Caki2 (cell line): ENCODE measurements around the gene MUTYH. TPM values are rescaled to one million over a fixed set of nuclear protein-coding genes. Genes with fewer than 3 reads are reported as not detected.

ENCODE experiments used
- DNase-seq: peaks from one replicate; pipeline ENCODE4 v3.0.0-alpha.2; 2015; ENCODE audit warnings: low read depth
- in situ Hi-C: cut with HindIII; loops from 2 replicates; pipeline ENCODE4 v1.10.0; 2016; ENCODE audit warnings: low sequenced_read_pairs, low pct_unique_long_range_greater_than_20kb, mixed read lengths
- total RNA-seq: library from RNA; depleted of rRNA; stranded (reverse); fragments of >200 nt; shearing (Covaris generic); gene quantifications from 2 replicates; pipeline ENCODE4 v1.2.3, GENCODE V29; 2014; ENCODE audit warnings: low replicate concordance

The MUTYH gene
- total RNA-seq, 1 experiment from 2014 or later = 24.9 TPM

DNA sequence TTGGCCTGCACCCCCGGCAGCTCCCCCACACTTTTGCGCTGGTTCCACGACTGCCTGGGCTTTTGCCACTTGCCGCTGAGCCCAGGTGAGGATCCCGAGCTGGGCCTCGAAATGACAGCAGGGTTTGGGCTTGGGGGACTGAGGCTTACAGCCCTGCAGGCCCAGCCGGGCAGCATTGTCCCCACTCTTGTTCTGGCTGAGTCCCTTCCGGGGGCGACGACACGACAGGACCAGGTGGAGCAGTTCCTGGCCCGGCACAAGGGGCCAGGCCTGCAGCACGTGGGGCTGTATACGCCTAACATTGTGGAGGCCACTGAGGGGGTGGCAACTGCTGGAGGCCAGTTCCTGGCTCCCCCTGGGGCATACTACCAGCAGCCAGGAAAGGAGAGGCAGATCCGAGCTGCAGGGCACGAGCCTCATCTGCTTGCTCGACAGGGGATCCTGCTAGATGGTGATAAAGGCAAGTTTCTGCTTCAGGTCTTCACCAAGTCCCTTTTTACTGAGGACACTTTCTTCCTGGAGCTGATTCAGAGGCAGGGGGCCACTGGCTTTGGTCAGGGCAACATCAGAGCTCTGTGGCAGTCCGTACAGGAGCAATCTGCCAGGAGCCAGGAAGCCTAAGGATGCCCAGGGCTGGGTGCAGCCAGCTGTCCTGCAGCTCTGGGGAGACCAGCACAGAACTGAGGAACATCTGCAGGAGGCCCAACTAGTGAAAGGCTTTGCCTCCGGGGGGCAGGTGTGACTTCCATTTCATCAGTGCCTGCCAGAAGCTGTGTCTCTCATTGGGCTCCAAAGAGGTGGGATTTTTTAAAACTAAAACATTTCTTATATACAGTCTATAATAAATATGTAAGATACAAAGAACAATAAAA is 12.4 kb downstream of the MUTYH start:
- DNase-seq = no peak
- in situ Hi-C loops = no loop called here

- in situ Hi-C loops = no loop called here
- DNase-seq = peak; percentile 33
These were observed 13.3 kb downstream of the MUTYH start, which contains the start of gene HPDL for GRCh38 chr1:45326627-45327623. Gene HPDL, plus strand, starts transcription at chr1:45326895. Its CDS starts 254 bp downstream, at chr1:45327149.

DNA sequence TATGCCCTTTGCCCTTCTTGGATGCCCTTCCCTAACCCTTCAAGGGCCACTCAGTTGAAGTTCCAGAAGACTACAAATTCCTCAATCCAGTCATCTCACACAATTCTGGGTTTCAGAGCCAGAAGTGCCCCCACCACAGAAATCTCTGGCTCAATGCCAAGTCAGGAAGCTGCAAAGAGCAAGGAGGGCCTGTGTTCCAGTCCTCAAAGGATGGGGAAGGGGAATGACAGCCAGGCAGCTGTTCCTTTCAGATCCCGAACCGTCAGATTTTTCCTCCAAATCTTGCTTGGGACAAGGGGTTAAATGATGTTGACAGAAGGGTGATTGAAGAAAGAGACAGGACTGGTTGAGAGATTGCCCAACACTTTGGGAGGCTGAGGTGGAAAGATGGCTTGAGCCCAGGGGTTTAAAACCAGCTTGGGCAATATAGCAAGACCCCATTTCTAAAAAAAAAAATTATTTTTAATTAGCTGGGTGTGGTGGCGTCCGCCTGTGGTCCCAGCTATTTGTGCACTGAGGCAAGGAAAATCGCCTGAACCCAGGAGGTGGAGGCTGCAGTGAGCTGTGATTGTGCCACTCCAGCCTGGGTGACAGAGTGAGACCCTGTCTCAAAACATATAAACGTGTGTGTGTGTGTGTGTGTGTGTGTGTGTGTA is 14.3 kb downstream of the MUTYH start:
- in situ Hi-C loops = no loop called here
- no peak for DNase-seq

GRCh38 chr1:45322486-45323040 is 17.7 kb downstream of the MUTYH start:
- in situ Hi-C loops = no loop called here
- no peak for DNase-seq

GRCh38 chr1:45321444-45321843 is 18.8 kb downstream of the MUTYH start:
- no peak for DNase-seq
- in situ Hi-C loops = no loop called here

GRCh38 chr1:45319761-45320160 is 20.5 kb downstream of the MUTYH start:
- in situ Hi-C loops = no loop called here
- DNase-seq = no peak

DNA sequence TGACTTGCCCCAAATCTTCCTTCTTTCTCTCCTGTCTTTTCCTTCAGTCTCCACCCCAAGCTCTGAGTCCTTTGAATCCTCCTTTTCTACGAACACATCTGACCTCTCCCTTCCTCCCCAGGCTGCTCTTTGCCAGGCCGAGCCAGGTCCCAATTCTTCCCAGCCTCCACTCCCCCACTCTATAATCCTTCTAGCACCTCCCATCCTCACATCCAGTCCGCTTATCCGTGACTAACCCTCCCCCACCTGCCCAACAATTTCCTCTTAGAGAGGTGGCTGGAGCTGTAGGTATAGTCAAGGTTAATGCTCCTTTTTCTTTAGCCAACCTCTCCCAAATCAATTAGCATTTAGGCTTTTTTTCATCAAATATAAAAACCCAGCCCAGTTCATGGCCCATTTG is 23.1 kb downstream of the MUTYH start:
- in situ Hi-C loops = no loop called here
- DNase-seq = no peak

DNA sequence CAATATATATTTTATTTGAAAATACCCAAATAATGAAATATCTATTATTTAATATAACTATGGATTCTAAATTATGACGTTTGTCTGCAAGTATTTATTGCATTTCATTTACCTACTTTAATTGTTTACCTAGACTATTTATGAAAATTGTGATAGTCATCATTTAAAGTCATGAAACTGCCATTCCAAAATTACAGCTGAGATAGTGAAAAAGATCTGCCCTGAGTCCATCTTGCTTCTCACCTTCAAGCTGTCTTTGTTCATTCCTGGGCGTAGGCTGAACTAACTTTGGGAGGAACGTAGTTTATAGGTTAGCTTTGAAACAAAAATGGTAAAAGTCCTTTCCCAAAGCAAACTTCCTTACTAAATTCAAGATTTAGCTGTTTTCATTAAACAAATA is 26.0 kb downstream of the MUTYH start:
- DNase-seq = no peak
- in situ Hi-C loops = no loop called here

DNA sequence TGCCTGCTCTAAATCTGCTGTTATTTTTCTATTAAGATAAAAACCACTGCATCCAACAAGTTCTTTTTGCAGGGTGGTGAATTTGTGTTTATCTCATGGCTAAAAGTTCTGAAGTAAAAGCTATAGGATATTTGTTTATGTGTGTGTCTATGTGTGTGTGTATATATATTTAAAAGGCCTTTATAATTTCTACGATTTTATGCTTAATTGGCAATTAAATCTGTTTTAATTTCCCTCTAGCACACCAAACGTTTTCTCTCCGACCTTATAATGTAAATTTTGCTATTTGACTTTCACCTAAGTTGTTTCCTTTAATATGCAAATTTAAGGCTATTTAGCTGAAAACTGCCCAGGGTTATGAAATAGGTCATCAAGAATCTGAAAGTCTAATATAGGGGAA is 33.3 kb downstream of the MUTYH start:
- in situ Hi-C loops = no loop called here
- no peak for DNase-seq

DNA sequence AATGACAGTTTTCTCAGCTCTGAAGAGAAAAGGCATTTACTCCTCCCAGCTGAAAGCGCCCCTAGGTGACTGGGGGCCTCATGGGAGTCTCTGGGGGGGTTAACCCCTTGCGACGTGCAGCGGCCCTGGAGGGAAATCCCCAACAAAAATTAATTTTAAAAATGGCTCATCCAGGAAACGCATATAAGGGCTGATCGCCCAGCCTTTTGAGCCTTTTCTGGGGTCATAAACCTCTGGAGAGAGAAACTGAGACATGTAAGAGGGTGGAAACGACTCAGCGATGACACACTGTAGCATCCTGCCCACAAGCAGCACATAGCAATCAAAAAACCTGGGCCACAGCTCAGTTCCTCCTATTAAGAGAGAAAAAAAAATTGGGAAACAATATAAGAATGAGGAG is 33.9 kb downstream of the MUTYH start:
- DNase-seq = no peak
- in situ Hi-C loops = no loop called here

- in situ Hi-C loops = no loop called here
These were observed 35.0 kb downstream of the MUTYH start for GRCh38 chr1:45305231-45305630.

GRCh38 chr1:45304311-45305081 is 35.7 kb downstream of the MUTYH start:
- in situ Hi-C loops = no loop called here

More at GRCh38 chr1:45305231-45305630, 35.0 kb downstream of the MUTYH start:
- no peak for DNase-seq

GRCh38 chr1:45303520-45304310 is 36.5 kb downstream of the MUTYH start:
- DNase-seq = peak; percentile 93
- in situ Hi-C loops = no loop called here

More at GRCh38 chr1:45304311-45305081, 35.7 kb downstream of the MUTYH start:
- DNase-seq = no peak

DNA sequence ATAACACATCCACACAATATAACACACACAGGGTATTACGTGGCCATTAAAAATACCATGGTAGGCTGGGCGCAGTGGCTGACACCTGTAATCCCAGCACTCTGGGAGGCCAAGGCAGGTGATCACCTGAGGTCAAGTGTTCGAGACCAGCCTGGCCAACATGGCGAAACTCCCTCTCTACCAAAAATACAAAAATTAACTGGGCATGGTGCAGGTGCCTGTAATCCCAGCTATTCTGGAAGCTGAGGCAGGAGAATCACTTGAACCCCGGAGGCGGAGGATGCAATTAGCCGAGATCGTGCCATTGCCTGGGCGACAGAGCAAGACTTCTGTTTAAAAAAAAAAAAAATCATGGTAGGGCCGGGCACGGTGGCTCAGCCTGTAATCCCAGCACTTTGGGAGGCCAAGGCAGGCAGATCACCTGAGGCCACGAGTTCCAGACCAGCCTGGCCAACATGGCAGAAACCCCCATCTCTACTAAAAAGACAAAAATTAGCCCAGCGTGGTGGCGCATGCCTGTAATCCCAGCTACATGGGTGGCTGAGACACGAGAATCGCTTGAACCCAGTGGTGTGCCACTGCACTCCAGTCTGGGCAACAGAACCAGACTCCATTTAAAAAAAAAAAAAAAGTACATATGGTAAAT is 37.6 kb downstream of the MUTYH start:
- in situ Hi-C loops = no loop called here
- no peak for DNase-seq

DNA sequence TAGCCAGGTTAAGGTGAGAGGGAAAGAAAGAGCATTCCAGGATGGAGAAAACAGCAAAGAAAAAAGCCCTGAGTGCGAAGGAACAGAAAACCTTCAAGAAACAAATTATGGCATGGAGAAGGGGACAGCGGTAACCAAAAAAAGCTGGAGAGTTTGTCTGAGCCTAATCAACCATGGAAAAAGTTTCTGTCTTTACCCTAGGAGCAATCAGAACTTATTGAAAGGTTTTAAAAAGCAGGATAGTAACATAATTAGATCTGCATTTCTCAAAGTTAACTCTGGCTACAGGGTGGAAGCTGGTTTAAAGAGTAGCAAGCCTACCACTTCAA is 39.6 kb downstream of the MUTYH start:
- in situ Hi-C loops = no loop called here
- DNase-seq = no peak

DNA sequence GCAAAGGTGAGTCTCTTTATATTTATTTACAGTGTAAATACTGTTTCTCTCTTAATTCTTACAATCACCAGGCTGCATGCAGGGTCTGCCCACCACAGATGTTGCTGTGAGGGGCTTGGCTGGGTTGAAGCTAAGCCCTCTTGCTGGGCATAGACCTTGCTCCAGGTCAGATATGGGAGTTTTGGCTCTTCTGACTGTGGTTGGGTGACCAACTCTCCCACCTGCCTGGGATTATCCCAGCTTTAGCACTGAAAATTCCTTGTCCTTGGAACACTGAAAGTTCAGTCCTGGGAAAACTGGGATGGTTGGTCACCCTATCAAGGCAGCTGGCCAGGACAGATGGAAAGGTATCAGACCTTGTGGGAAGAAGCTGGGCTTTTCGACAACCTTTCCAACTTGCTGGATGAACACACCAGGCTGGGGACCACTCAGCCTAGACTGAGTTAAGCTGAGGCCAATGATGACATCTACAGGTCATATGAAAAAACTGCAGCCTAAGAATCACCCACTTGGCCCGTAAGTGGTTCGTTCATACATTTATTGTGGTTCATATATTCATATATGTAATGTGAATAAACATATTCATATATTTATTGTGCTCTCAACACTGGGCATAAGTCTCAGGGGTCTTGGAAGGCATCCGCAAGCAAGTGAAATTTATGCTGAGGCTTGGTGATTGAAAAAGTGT is 40.1 kb downstream of the MUTYH start:
- DNase-seq = peak; percentile 33
- in situ Hi-C loops = no loop called here
